ENCODE results near the gene CDK11A. TPM values are rescaled to one million over a fixed set of nuclear protein-coding genes. Genes with fewer than 3 reads are reported as not detected.
"Not testable (repeated sequence)": the region's sequence is repeated elsewhere in the genome, so short reads cannot be mapped to it uniquely, and the experiment has no call there.

CDK11A gene
- 10 to 100 TPM; 36.1 to 71.1 (median 54.6) TPM for total RNA-seq

GRCh38 chr1:1724035-1724864 is at the start of gene CDK11A:
Gene CDK11A (minus strand): TSS chr1:1724357. CDS start chr1:1722818, 1,539 bp downstream.
- TF ChIP-seq EP300 (IDR thresholded peaks at IDR 0.05) (peak; percentile 89 to 94), POLR2A (IDR thresholded peaks at IDR 0.05) (peak; percentile 22 to 64), CTCF (IDR thresholded peaks at IDR 0.05) (peak in 4 of 5 experiments; percentile 4 to 72 (median 44))
- H3K27me3 ChIP-seq, H3K9me3 ChIP-seq, H3K4me1 ChIP-seq: not testable (repeated sequence)
- peak within 1 kb of the TSS; percentile 43 to 69 (median 58) for H3K4me3 ChIP-seq
- H3K27ac ChIP-seq: peak within 1 kb of the TSS; percentile 44 to 93 (median 84)
- H3K36me3 ChIP-seq: peaks cover 0 to 23% (median 6%) of the 10 kb centered on the region in 3 donors
- 0 to 2% methylated on average over 9 to 10 of the region's 78 CpGs for WGBS, 2 donors
- DNase-seq (ENCODE audit: low spot score in 2 of 2): peak; percentile 96 to 97

- H3K4me3 ChIP-seq: no peak overlapping the region
- peaks cover 0 to 40% (median 0%) of the 10 kb centered on the region in 3 donors for H3K36me3 ChIP-seq
- WGBS, 2 donors: 97 to 98% methylated on average over 4 of the region's 4 CpGs
- H3K27ac ChIP-seq: no peak overlapping the region
- TF ChIP-seq CTCF (IDR thresholded peaks at IDR 0.05) (no peak), EP300 (IDR thresholded peaks at IDR 0.05) (no peak), POLR2A (IDR thresholded peaks at IDR 0.05) (no peak)
- peaks cover 0 to 21% (median 2%) of the 10 kb centered on the region in 4 donors for H3K9me3 ChIP-seq
- no peaks in the 10 kb centered on the region for H3K27me3 ChIP-seq
- peaks cover 0 to 44% (median 33%) of the 10 kb centered on the region in 4 donors for H3K4me1 ChIP-seq
- no peak for DNase-seq (ENCODE audit: low spot score in 2 of 2)
Observed at GRCh38 chr1:1773874-1774273, 49.7 kb upstream of the CDK11A start.

- DNase-seq (ENCODE audit: low spot score in 2 of 2): no peak
- H3K36me3 ChIP-seq: peaks cover 0 to 65% (median 0%) of the 10 kb centered on the region in 3 donors
- H3K4me1 ChIP-seq: peaks cover 0 to 25% (median 14%) of the 10 kb centered on the region in 4 donors
- H3K27ac ChIP-seq: no peak overlapping the region
- 94 to 95% methylated on average over 3 of the region's 3 CpGs for WGBS, 2 donors
- TF ChIP-seq CTCF (IDR thresholded peaks at IDR 0.05) (no peak), POLR2A (IDR thresholded peaks at IDR 0.05) (no peak), EP300 (IDR thresholded peaks at IDR 0.05) (no peak)
- no peak overlapping the region for H3K4me3 ChIP-seq
- H3K9me3 ChIP-seq: peaks cover 0 to 21% (median 2%) of the 10 kb centered on the region in 4 donors
- no peaks in the 10 kb centered on the region for H3K27me3 ChIP-seq
Observed at GRCh38 chr1:1771096-1771495, 46.9 kb upstream of the CDK11A start.

GRCh38 chr1:1770102-1770501 is 45.9 kb upstream of the CDK11A start:
- H3K36me3 ChIP-seq: peaks cover 0 to 67% (median 0%) of the 10 kb centered on the region in 3 donors
- no peak overlapping the region for H3K4me3 ChIP-seq
- DNase-seq (ENCODE audit: low spot score in 2 of 2): no peak
- H3K27ac ChIP-seq: no peak overlapping the region
- 95 to 98% methylated on average over 3 of the region's 3 CpGs for WGBS, 2 donors
- peaks cover 0 to 15% (median 5%) of the 10 kb centered on the region in 4 donors for H3K4me1 ChIP-seq
- peaks cover 0 to 21% (median 2%) of the 10 kb centered on the region in 4 donors for H3K9me3 ChIP-seq
- no peaks in the 10 kb centered on the region for H3K27me3 ChIP-seq
- TF ChIP-seq EP300 (IDR thresholded peaks at IDR 0.05) (no peak), CTCF (IDR thresholded peaks at IDR 0.05) (no peak), POLR2A (IDR thresholded peaks at IDR 0.05) (no peak)

All from tibial nerve (tissue), 4 donors.